Measurements from ENCODE around the gene MAP3K4.
A peak's percentile ranks its signal among the peaks of the same experiment; 100 is the strongest.

Gene MAP3K4

DNA sequence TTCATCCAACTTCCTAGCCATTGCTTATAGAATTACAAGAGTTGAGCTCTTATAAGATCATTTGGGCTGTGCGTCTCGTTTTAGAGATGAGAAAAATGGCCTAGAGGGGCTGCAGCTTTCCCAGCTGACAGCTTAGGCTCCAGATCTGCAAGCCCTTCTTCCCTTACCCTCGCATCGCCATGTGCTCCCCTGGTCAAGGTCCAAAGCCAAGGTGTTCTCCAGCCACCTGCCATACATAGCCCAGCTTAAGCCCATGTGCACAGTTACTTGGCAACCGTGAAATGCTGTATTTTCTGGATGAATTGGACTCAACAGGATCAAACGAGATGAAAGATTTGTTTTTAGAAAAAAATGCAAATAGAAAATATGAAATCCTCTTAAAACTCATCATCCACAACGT, 7.9 kb downstream of the MAP3K4 start:
- Histone ChIP-seq H3K4me3 (ENCODE audit: low read depth in 1 of 5, low read length in 5 of 5) (no peak overlapping the region), H3K4me1 (ENCODE audit: control insufficient read depth in 5 of 5, insufficient read depth in 5 of 5, low read length in 5 of 5) (peaks cover 0 to 12% (median 5%) of the 10 kb centered on the region in 5 donors), H3K9ac (ENCODE audit: low read length in 5 of 5) (no peak overlapping the region), H3K27me3 (ENCODE audit: control insufficient read depth in 5 of 5, insufficient read depth in 4 of 5, low read length in 5 of 5) (no peaks in the 10 kb centered on the region), H3K27ac (ENCODE audit: low read depth, low read length) (no peak overlapping the region), H3K36me3 (ENCODE audit: control insufficient read depth in 5 of 5, insufficient read depth in 5 of 5, low read length in 5 of 5) (no peaks in the 10 kb centered on the region), H3K9me3 (ENCODE audit: control insufficient read depth in 5 of 5, low read length in 5 of 5) (no peaks in the 10 kb centered on the region)

GRCh38 chr6:161000632-161001031, 9.1 kb downstream of the MAP3K4 start:
- H3K9ac ChIP-seq (ENCODE audit: low read length in 5 of 5), result no peak overlapping the region
- no peak overlapping the region for H3K4me3 ChIP-seq (ENCODE audit: low read depth in 1 of 5, low read length in 5 of 5)
- no peak overlapping the region for H3K27ac ChIP-seq (ENCODE audit: low read depth, low read length)
- H3K36me3 ChIP-seq (ENCODE audit: control insufficient read depth in 5 of 5, insufficient read depth in 5 of 5, low read length in 5 of 5), result no peaks in the 10 kb centered on the region
- peaks cover 0 to 12% (median 5%) of the 10 kb centered on the region in 5 donors for H3K4me1 ChIP-seq (ENCODE audit: control insufficient read depth in 5 of 5, insufficient read depth in 5 of 5, low read length in 5 of 5)
- no peaks in the 10 kb centered on the region for H3K9me3 ChIP-seq (ENCODE audit: control insufficient read depth in 5 of 5, low read length in 5 of 5)
- H3K27me3 ChIP-seq (ENCODE audit: control insufficient read depth in 5 of 5, insufficient read depth in 4 of 5, low read length in 5 of 5), result no peaks in the 10 kb centered on the region

- H3K36me3 ChIP-seq (ENCODE audit: control insufficient read depth in 5 of 5, insufficient read depth in 5 of 5, low read length in 5 of 5), result no peaks in the 10 kb centered on the region
- H3K27me3 ChIP-seq (ENCODE audit: control insufficient read depth in 5 of 5, insufficient read depth in 4 of 5, low read length in 5 of 5), result no peaks in the 10 kb centered on the region
- H3K9ac ChIP-seq (ENCODE audit: low read length in 5 of 5), result no peak overlapping the region
- no peak overlapping the region for H3K27ac ChIP-seq (ENCODE audit: low read depth, low read length)
- peaks cover 0 to 7% (median 5%) of the 10 kb centered on the region in 5 donors for H3K4me1 ChIP-seq (ENCODE audit: control insufficient read depth in 5 of 5, insufficient read depth in 5 of 5, low read length in 5 of 5)
- H3K9me3 ChIP-seq (ENCODE audit: control insufficient read depth in 5 of 5, low read length in 5 of 5), result no peaks in the 10 kb centered on the region
- H3K4me3 ChIP-seq (ENCODE audit: low read depth in 1 of 5, low read length in 5 of 5), result no peak overlapping the region
Observed at GRCh38 chr6:161001421-161001820, 9.9 kb downstream of the MAP3K4 start.

DNA sequence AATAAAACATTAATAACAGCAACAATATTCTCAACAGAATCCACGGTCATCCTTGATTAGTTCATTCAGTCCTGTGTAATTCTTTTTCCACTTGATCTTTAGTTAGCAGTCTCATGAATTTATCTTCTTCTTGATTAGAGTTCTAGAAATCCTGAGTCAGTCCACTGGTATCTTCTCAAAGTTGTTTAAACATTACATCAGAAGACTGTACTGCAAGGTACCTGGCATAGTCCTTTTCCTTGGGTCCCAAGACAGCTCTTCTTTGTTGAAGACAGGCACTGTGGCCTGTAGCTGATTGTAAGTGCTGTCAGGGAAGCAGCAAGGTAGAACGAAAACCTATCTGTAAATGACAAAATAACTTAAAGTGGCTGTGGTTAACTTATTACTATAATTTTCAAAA, 11.8 kb downstream of the MAP3K4 start:
- peaks cover 0 to 5% (median 5%) of the 10 kb centered on the region in 5 donors for H3K4me1 ChIP-seq (ENCODE audit: control insufficient read depth in 5 of 5, insufficient read depth in 5 of 5, low read length in 5 of 5)
- no peaks in the 10 kb centered on the region for H3K27me3 ChIP-seq (ENCODE audit: control insufficient read depth in 5 of 5, insufficient read depth in 4 of 5, low read length in 5 of 5)
- no peaks in the 10 kb centered on the region for H3K36me3 ChIP-seq (ENCODE audit: control insufficient read depth in 5 of 5, insufficient read depth in 5 of 5, low read length in 5 of 5)
- H3K4me3 ChIP-seq (ENCODE audit: low read depth in 1 of 5, low read length in 5 of 5), result no peak overlapping the region
- no peaks in the 10 kb centered on the region for H3K9me3 ChIP-seq (ENCODE audit: control insufficient read depth in 5 of 5, low read length in 5 of 5)
- H3K27ac ChIP-seq (ENCODE audit: low read depth, low read length), result no peak overlapping the region
- no peak overlapping the region for H3K9ac ChIP-seq (ENCODE audit: low read length in 5 of 5)

DNA sequence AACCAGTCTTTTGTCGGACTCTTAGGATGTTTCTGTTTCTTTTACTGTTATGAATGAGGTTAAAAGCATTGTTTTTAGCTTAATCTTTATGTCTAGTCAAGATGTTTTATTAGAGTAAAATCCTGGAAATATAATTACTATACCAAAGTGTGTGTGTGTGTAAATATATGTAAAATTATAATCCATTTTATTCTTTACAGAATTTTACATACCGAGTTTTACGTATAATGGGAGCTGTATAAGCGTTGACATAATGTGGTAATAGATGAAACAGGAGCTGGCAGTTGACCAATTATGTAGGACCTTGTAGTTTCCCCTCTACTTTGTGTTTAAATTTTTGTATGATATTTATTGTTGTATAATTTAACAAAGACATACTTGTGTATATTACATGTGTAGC, 16.7 kb downstream of the MAP3K4 start:
- H3K27me3 ChIP-seq (ENCODE audit: control insufficient read depth in 5 of 5, insufficient read depth in 4 of 5, low read length in 5 of 5), result no peaks in the 10 kb centered on the region
- H3K27ac ChIP-seq (ENCODE audit: low read depth, low read length), result no peak overlapping the region
- H3K9me3 ChIP-seq (ENCODE audit: control insufficient read depth in 5 of 5, low read length in 5 of 5), result no peaks in the 10 kb centered on the region
- peaks cover 0 to 27% (median 22%) of the 10 kb centered on the region in 5 donors for H3K4me1 ChIP-seq (ENCODE audit: control insufficient read depth in 5 of 5, insufficient read depth in 5 of 5, low read length in 5 of 5)
- no peak overlapping the region for H3K9ac ChIP-seq (ENCODE audit: low read length in 5 of 5)
- no peaks in the 10 kb centered on the region for H3K36me3 ChIP-seq (ENCODE audit: control insufficient read depth in 5 of 5, insufficient read depth in 5 of 5, low read length in 5 of 5)
- H3K4me3 ChIP-seq (ENCODE audit: low read depth in 1 of 5, low read length in 5 of 5), result no peak overlapping the region

- Histone ChIP-seq H3K9me3 (ENCODE audit: control insufficient read depth in 5 of 5, low read length in 5 of 5) (no peaks in the 10 kb centered on the region), H3K4me1 (ENCODE audit: control insufficient read depth in 5 of 5, insufficient read depth in 5 of 5, low read length in 5 of 5) (peaks cover 0 to 27% (median 26%) of the 10 kb centered on the region in 5 donors), H3K27ac (ENCODE audit: low read depth, low read length) (no peak overlapping the region), H3K27me3 (ENCODE audit: control insufficient read depth in 5 of 5, insufficient read depth in 4 of 5, low read length in 5 of 5) (no peaks in the 10 kb centered on the region), H3K36me3 (ENCODE audit: control insufficient read depth in 5 of 5, insufficient read depth in 5 of 5, low read length in 5 of 5) (no peaks in the 10 kb centered on the region), H3K4me3 (ENCODE audit: low read depth in 1 of 5, low read length in 5 of 5) (no peak overlapping the region), H3K9ac (ENCODE audit: low read length in 5 of 5) (no peak overlapping the region)
Observed at GRCh38 chr6:161009991-161010390, 18.4 kb downstream of the MAP3K4 start.

- H3K27ac ChIP-seq (ENCODE audit: low read depth, low read length), result no peak overlapping the region
- H3K36me3 ChIP-seq (ENCODE audit: control insufficient read depth in 5 of 5, insufficient read depth in 5 of 5, low read length in 5 of 5), result no peaks in the 10 kb centered on the region
- no peaks in the 10 kb centered on the region for H3K27me3 ChIP-seq (ENCODE audit: control insufficient read depth in 5 of 5, insufficient read depth in 4 of 5, low read length in 5 of 5)
- H3K4me3 ChIP-seq (ENCODE audit: low read depth in 1 of 5, low read length in 5 of 5), result no peak overlapping the region
- H3K4me1 ChIP-seq (ENCODE audit: control insufficient read depth in 5 of 5, insufficient read depth in 5 of 5, low read length in 5 of 5), result peaks cover 0 to 27% (median 26%) of the 10 kb centered on the region in 5 donors
- H3K9ac ChIP-seq (ENCODE audit: low read length in 5 of 5), result no peak overlapping the region
- H3K9me3 ChIP-seq (ENCODE audit: control insufficient read depth in 5 of 5, low read length in 5 of 5), result no peaks in the 10 kb centered on the region
Observed at GRCh38 chr6:161010418-161010817, 18.8 kb downstream of the MAP3K4 start.

DNA sequence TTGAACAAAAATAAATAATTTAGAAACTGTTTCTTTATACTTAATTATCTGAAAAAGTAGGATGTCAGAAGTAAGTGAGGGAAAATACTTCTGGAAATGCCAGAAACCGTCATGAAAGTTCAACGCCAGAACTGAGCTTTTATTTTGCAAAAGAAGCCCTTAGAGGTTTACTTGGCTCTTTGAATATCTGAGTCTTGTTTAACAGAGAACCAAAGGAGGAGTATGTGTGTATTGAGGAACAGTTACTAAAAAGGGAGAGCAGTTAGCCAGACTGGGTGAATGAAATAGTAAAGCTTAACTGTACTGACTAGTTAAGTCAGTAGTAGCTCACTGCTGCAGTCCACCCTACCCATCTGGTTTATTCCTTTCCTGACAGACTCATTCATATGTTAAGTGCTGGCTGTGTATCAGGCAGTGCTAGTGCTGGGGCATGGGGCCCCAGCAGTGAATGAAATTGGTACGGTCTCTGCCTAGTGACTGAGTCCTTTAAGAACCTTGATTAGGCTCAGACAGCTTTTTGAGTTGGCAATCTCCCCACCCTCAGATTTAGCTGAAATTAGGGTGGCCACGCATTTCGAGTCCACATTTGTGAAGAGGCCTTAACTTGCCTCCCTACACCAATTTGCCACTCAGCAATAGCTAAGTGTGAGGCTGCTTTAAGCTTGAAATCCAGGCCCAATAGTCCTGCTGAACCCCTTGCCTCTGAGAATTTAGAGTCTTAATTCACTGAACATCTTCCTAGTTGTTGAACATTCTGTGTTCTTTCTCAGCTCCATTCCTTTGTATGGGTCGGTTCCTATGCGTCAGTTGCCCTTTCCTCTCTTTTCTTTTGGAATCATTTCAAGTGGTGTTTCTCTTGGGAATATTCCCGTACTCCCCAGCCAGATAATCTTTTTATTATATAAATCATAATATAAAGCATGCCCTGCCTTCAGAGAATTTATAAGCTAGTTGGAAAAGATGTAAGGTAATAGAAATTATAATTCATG, 20.2 kb downstream of the MAP3K4 start:
- Histone ChIP-seq H3K27ac (ENCODE audit: low read depth, low read length) (peak overlapping the region; percentile 78), H3K4me3 (ENCODE audit: low read depth in 1 of 5, low read length in 5 of 5) (peak overlapping the region in 2 of 5 donors; percentile 1 to 24), H3K4me1 (ENCODE audit: control insufficient read depth in 5 of 5, insufficient read depth in 5 of 5, low read length in 5 of 5) (peaks cover 0 to 27% (median 26%) of the 10 kb centered on the region in 5 donors), H3K36me3 (ENCODE audit: control insufficient read depth in 5 of 5, insufficient read depth in 5 of 5, low read length in 5 of 5) (no peaks in the 10 kb centered on the region), H3K9ac (ENCODE audit: low read length in 5 of 5) (peak overlapping the region in 4 of 5 donors; percentile 21 to 69 (median 37)), H3K27me3 (ENCODE audit: control insufficient read depth in 5 of 5, insufficient read depth in 4 of 5, low read length in 5 of 5) (no peaks in the 10 kb centered on the region), H3K9me3 (ENCODE audit: control insufficient read depth in 5 of 5, low read length in 5 of 5) (no peaks in the 10 kb centered on the region)

- H3K9ac ChIP-seq (ENCODE audit: low read length in 5 of 5), result no peak overlapping the region
- no peaks in the 10 kb centered on the region for H3K36me3 ChIP-seq (ENCODE audit: control insufficient read depth in 5 of 5, insufficient read depth in 5 of 5, low read length in 5 of 5)
- no peak overlapping the region for H3K27ac ChIP-seq (ENCODE audit: low read depth, low read length)
- H3K4me3 ChIP-seq (ENCODE audit: low read depth in 1 of 5, low read length in 5 of 5), result no peak overlapping the region
- no peaks in the 10 kb centered on the region for H3K9me3 ChIP-seq (ENCODE audit: control insufficient read depth in 5 of 5, low read length in 5 of 5)
- H3K27me3 ChIP-seq (ENCODE audit: control insufficient read depth in 5 of 5, insufficient read depth in 4 of 5, low read length in 5 of 5), result no peaks in the 10 kb centered on the region
- peaks cover 0 to 27% (median 26%) of the 10 kb centered on the region in 5 donors for H3K4me1 ChIP-seq (ENCODE audit: control insufficient read depth in 5 of 5, insufficient read depth in 5 of 5, low read length in 5 of 5)
Observed at GRCh38 chr6:161013695-161014094, 22.1 kb downstream of the MAP3K4 start.

GRCh38 chr6:161017766-161018564, 26.4 kb downstream of the MAP3K4 start:
- H3K4me3 ChIP-seq (ENCODE audit: low read depth in 1 of 5, low read length in 5 of 5), result no peak overlapping the region
- H3K27ac ChIP-seq (ENCODE audit: low read depth, low read length), result no peak overlapping the region
- H3K27me3 ChIP-seq (ENCODE audit: control insufficient read depth in 5 of 5, insufficient read depth in 4 of 5, low read length in 5 of 5), result no peaks in the 10 kb centered on the region
- H3K9me3 ChIP-seq (ENCODE audit: control insufficient read depth in 5 of 5, low read length in 5 of 5), result no peaks in the 10 kb centered on the region
- H3K36me3 ChIP-seq (ENCODE audit: control insufficient read depth in 5 of 5, insufficient read depth in 5 of 5, low read length in 5 of 5), result peaks cover 0 to 6% (median 0%) of the 10 kb centered on the region in 5 donors
- no peak overlapping the region for H3K9ac ChIP-seq (ENCODE audit: low read length in 5 of 5)
- peaks cover 0 to 5% (median 0%) of the 10 kb centered on the region in 5 donors for H3K4me1 ChIP-seq (ENCODE audit: control insufficient read depth in 5 of 5, insufficient read depth in 5 of 5, low read length in 5 of 5)
